Skeletal muscle tissue (tissue), 4 donors: Measurements from ENCODE around the gene STARD13. TPM values are rescaled to one million over a fixed set of nuclear protein-coding genes. Genes with fewer than 3 reads are reported as not detected.

Experiments used
- H3K27ac ChIP-seq: one replicate; pipeline ENCODE4 v1.7.0; 2013; ENCODE audit warnings: mild to moderate bottlenecking, low read depth, low read length, inconsistent platforms
- H3K27me3 ChIP-seq, 3 donors: one replicate each; pipeline ENCODE4 v1.7.0; 2013; ENCODE audit warnings: low read length in 3 of 3; ENCODE audit not compliant: control insufficient read depth in 3 of 3, insufficient read depth in 3 of 3
- H3K36me3 ChIP-seq, 3 donors: one replicate each; pipeline ENCODE4 v1.7.0; 2013; ENCODE audit warnings: low read length in 3 of 3; ENCODE audit not compliant: control insufficient read depth in 3 of 3, insufficient read depth in 3 of 3
- H3K4me1 ChIP-seq, 3 donors: one replicate each; pipeline ENCODE4 v1.7.0; 2013; ENCODE audit warnings: low read length in 3 of 3, mild to moderate bottlenecking in 3 of 3; ENCODE audit not compliant: control insufficient read depth in 3 of 3, insufficient read depth in 3 of 3
- H3K4me3 ChIP-seq, 3 donors: one replicate each; pipeline ENCODE4 v1.7.0; 2013; ENCODE audit warnings: low read length in 3 of 3
- H3K9ac ChIP-seq, 3 donors: one replicate each; pipeline ENCODE4 v1.7.0; 2013; ENCODE audit warnings: low read length in 3 of 3, mild to moderate bottlenecking in 3 of 3, moderate library complexity in 2 of 3, low read depth in 1 of 3
- H3K9me3 ChIP-seq, 3 donors: one replicate each; pipeline ENCODE4 v1.7.0; 2013; ENCODE audit warnings: low read length in 3 of 3; ENCODE audit not compliant: control insufficient read depth in 3 of 3
- total RNA-seq: library from RNA; depleted of rRNA; stranded (reverse); fragments of >200 nt; gene quantifications from one replicate; pipeline ENCODE4 v1.2.3, GENCODE V29; 2014
- donor health status: Osteomylitis.

STARD13 gene
- total RNA-seq, 1 donor from 2014 or later = 30.3 TPM

DNA sequence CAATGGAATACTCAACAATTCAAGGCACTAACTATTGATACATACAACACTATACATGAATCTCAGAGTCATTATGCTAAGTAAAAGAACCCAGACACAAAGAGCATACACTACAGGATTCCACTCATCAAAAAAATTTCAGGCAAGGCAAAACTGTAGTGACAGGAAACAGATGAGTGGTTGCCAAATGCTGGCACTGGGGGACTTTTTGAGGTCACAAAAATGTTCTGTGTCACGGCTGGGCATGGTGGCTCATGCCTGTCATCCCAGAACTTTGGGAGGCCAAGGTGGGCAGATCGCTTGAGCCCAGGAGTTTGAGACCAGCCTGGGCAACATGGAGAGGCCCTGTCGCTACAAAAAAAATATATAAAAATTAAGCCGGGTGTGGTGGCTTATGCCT lies 139.9 kb downstream of the STARD13 start:
- no peak overlapping the region for H3K4me3 ChIP-seq
- no peak overlapping the region for H3K9ac ChIP-seq
- peaks cover 0 to 3% (median 0%) of the 10 kb centered on the region in 3 donors for H3K4me1 ChIP-seq
- H3K9me3 ChIP-seq = no peaks in the 10 kb centered on the region
- no peaks in the 10 kb centered on the region for H3K27me3 ChIP-seq
- H3K36me3 ChIP-seq = peaks cover 0 to 2% (median 0%) of the 10 kb centered on the region in 3 donors
- H3K27ac ChIP-seq = no peak overlapping the region

DNA sequence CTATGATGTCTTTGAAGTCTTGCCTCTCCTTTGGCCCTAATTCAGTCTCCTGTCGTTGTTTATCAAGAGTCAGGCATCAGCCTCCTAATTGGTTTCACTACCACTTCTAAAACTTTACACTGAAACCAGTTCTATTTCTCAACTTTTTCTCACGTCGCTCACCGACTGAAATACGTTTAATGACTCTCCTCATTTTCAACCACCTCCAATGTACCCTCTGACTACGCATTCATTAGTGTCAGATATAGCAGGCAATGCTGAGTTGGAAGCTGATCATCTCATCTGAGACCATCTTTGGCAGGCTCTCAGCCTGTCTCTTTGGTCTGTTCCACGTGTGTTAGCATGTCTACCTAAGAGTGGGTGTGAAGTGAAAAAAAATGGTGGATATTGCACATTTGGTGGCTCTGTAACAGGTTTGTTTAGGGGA lies 141.2 kb downstream of the STARD13 start:
- H3K36me3 ChIP-seq = peaks cover 0 to 2% (median 0%) of the 10 kb centered on the region in 3 donors
- no peak overlapping the region for H3K27ac ChIP-seq
- H3K9ac ChIP-seq = no peak overlapping the region
- H3K4me1 ChIP-seq = peaks cover 7 to 13% (median 9%) of the 10 kb centered on the region in 3 donors
- no peaks in the 10 kb centered on the region for H3K9me3 ChIP-seq
- H3K27me3 ChIP-seq = no peaks in the 10 kb centered on the region
- H3K4me3 ChIP-seq = no peak overlapping the region

DNA sequence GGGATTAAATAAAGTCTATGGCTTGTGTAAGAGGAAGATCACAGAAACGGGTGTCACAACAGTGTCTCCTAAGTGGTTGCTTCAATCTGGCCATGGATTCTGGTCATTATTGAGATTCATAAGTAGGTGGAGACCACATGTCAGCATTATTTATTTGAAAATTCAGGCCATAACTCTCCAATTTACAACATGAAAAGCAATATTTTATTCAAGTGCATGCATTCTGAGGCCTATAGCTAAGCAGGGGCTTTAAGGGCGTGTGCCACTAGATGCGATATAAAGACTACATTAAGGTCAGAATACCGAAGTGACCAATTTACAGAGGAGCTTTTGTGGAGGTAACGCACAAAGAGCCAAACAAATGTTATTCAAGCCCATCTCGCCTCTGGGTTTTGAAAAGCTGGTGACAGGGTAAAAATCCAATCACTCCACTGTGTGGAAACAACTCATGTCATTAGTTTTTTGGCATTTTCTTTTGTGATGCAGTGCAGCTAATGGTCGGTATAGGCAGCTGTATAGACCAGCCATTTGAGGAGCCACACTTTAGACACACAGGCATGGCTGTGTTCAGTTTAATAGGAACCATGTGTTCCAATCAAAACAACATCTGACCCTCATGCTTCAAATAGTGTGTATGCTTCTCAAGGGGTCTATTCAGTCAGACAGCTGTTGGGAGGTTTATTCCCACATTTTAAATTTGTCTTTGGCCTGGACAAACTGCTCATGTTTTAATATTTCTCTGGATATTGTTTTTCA lies 145.6 kb downstream of the STARD13 start:
- no peak overlapping the region for H3K9ac ChIP-seq
- peaks cover 0 to 4% (median 0%) of the 10 kb centered on the region in 3 donors for H3K36me3 ChIP-seq
- no peaks in the 10 kb centered on the region for H3K27me3 ChIP-seq
- peak overlapping the region; percentile 13 for H3K27ac ChIP-seq
- H3K4me1 ChIP-seq = peaks cover 17 to 24% (median 23%) of the 10 kb centered on the region in 3 donors
- H3K4me3 ChIP-seq = no peak overlapping the region
- H3K9me3 ChIP-seq = peaks cover 0 to 3% (median 0%) of the 10 kb centered on the region in 3 donors

DNA sequence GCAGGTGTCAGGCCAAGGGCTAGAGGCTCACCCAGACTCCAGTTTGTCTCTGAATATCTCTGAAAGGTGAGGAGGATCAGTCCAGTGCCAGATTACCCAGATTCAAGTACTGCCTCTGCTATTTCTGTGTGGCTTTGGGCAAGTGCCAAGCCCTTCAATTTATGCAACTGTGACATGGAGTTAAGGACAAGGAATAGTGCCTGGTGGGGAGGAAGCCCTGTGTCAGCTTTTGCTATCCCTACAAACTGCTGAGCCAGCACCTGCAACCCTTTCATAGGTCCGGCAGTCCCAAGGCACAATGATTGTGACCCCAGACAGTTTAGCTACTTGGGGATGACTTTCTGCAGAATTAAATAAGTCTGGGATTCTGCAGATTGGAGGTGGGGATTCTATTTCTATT lies 146.4 kb downstream of the STARD13 start:
- no peaks in the 10 kb centered on the region for H3K27me3 ChIP-seq
- H3K36me3 ChIP-seq = peaks cover 0 to 4% (median 0%) of the 10 kb centered on the region in 3 donors
- peaks cover 0 to 3% (median 0%) of the 10 kb centered on the region in 3 donors for H3K9me3 ChIP-seq
- H3K4me1 ChIP-seq = peaks cover 17 to 26% (median 24%) of the 10 kb centered on the region in 3 donors
- H3K9ac ChIP-seq = no peak overlapping the region
- peak overlapping the region; percentile 13 for H3K27ac ChIP-seq
- peak overlapping the region in 1 of 3 donors; percentile 0 for H3K4me3 ChIP-seq

DNA sequence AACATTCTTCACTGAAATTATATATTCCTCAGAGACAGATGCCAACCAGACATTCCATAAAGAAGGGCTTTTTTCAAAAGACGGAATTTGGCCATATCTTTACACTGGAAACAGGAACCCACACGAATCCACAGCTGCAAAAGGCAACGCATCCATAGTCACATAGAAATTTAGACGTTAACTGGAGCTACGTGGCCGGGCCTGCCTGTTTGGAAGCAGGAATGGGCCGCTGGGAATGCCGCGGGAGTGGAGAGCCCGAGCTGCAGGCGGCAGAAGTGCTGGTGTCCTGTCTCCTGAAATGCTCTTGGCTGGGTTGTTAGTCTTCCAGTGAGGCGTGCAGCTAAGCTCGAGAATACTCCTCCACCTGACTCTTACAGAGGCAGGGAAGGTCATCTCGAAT lies 147.1 kb downstream of the STARD13 start:
- Histone ChIP-seq H3K27ac (peak overlapping the region; percentile 13), H3K36me3 (peaks cover 0 to 4% (median 0%) of the 10 kb centered on the region in 3 donors), H3K4me3 (peak overlapping the region in 1 of 3 donors; percentile 14), H3K4me1 (peaks cover 17 to 26% (median 24%) of the 10 kb centered on the region in 3 donors), H3K9me3 (peaks cover 0 to 3% (median 0%) of the 10 kb centered on the region in 3 donors), H3K9ac (peak overlapping the region; percentile 12 to 35 (median 19)), H3K27me3 (no peaks in the 10 kb centered on the region)

DNA sequence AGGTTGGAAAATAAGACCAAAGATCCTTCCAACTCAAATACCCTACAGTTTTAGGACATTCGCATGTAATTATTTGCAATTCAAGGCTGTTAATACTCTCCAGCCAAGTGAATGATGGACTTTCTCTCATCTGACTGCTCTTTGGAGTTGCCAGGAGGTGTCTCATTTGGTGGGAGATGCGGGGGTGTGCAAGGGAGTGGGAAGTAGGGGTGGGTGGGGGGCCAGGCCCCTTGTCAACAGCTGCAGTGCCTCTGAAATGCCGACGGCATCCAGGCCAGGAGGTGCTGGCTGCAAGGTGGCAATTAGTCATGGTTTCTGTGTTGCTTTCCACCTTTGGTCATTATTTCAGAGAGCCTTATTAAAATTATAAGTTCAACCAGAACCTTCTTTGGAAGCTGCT lies 147.8 kb downstream of the STARD13 start:
- Histone ChIP-seq H3K27me3 (no peaks in the 10 kb centered on the region), H3K9me3 (peaks cover 0 to 3% (median 0%) of the 10 kb centered on the region in 3 donors), H3K4me3 (no peak overlapping the region), H3K27ac (no peak overlapping the region), H3K9ac (no peak overlapping the region), H3K4me1 (peaks cover 19 to 29% (median 24%) of the 10 kb centered on the region in 3 donors), H3K36me3 (peaks cover 0 to 4% (median 0%) of the 10 kb centered on the region in 3 donors)

DNA sequence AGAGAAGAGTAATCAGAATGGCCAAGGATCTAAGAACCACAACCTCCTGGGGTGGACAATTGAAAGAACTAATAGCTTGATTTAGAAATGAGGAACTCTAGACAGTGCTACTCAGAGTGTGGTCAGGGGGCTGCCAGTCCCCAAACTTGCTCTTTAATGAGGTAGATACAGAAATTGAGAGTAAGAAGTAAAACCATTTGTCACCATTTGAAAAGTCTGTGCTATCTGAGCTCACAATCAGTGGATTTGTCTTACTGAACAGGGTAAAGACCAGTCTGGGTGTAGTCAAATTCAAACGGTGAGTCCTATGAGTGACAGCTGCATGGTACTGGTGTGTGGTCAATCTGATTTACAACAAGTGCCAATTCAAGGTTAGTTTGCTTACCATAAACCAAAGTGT lies 150.5 kb downstream of the STARD13 start:
- Histone ChIP-seq H3K27ac (no peak overlapping the region), H3K36me3 (peaks cover 0 to 2% (median 2%) of the 10 kb centered on the region in 3 donors), H3K27me3 (no peaks in the 10 kb centered on the region), H3K9ac (no peak overlapping the region), H3K9me3 (peaks cover 0 to 3% (median 0%) of the 10 kb centered on the region in 3 donors), H3K4me1 (peaks cover 18 to 29% (median 21%) of the 10 kb centered on the region in 3 donors), H3K4me3 (no peak overlapping the region)

DNA sequence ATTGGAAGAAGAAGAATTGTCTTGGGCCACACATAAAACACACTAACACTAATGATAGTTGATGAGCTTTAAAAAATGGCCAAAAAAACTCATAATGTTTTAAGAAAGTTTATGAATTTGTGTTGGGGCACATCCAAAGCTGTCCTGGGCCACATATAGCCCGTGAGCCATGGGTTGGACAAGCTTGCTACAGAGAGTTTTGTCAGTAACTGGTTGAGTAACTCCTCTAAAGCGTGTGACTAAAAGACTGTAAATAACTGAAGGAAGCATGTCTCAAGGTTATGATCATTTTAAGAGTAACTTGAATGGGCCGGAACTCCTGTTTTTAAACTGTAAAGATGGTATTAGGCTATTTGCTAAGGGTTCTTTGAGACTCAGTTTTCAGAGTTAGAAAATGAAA lies 151.3 kb downstream of the STARD13 start:
- Histone ChIP-seq H3K27me3 (no peaks in the 10 kb centered on the region), H3K36me3 (peaks cover 4% of the 10 kb centered on the region in 3 donors), H3K4me1 (peaks cover 10 to 26% (median 12%) of the 10 kb centered on the region in 3 donors), H3K27ac (no peak overlapping the region), H3K9me3 (peaks cover 0 to 3% (median 0%) of the 10 kb centered on the region in 3 donors), H3K9ac (no peak overlapping the region), H3K4me3 (no peak overlapping the region)

DNA sequence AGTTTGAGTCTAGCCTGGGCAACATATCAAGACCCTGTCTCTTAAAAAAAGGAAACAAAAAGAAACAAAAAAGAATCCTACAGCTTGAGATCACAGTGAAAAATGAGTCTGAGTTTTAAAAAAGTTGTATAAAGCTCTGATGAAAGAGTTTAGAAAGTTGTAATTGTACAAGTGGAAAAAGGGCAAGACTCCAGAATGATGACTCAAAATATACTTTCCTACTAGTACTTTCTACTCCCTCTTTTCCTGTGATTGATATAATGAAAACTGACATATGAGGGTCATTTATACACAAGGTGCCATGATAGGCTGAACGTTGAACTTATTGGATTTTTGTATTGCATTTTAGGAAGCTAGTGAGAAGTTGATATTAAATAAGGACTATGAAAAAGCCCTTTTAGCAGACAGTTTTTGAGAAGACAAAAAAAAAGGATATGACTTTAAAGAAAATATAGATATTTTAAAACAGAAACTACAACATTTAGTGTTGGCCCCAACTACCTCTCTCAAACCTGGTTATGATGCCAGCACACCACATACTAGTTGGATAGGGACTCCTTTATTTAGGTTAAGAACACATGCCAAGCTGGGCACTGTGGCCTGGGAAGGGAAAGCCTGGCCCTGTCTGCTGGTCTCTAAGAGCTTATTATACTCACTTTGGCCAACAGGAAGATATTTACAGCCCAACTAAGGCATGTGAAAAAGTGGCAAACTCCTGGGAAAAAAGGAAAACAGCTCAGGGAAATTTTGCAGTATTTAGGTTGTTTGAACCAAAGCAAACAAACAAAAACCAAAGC lies 152.7 kb downstream of the STARD13 start:
- Histone ChIP-seq H3K4me3 (no peak overlapping the region), H3K4me1 (peaks cover 0 to 25% (median 7%) of the 10 kb centered on the region in 3 donors), H3K27ac (peak overlapping the region; percentile 2), H3K36me3 (peaks cover 4 to 9% (median 5%) of the 10 kb centered on the region in 3 donors), H3K9ac (no peak overlapping the region), H3K27me3 (no peaks in the 10 kb centered on the region), H3K9me3 (peaks cover 0 to 3% (median 0%) of the 10 kb centered on the region in 3 donors)
